GM23338 (cell line): ENCODE data around the gene FBLN2. TPM values are rescaled to one million over a fixed set of nuclear protein-coding genes. Genes with fewer than 3 reads are reported as not detected.
A peak's percentile ranks its signal among the peaks of the same experiment; 100 is the strongest.

Source experiments
- ATAC-seq: fragments of 200-7000 bp; cut with Tn5 transposase; 3 replicates; pipeline ENCODE4 v1.9.1; 2020
- DNase-seq: peaks from one replicate; pipeline ENCODE4 v3.0.0-alpha.2; 2015; ENCODE audit warnings: low spot score
- H2AFZ ChIP-seq: fragments of 200-600 bp; sonication (generic); 2 replicates; pipeline ENCODE4 v1.8.0; 2016; ENCODE audit warnings: antibody characterized with exemption, mild to moderate bottlenecking, moderate library complexity
- H3F3A ChIP-seq: fragments of 200-600 bp; sonication (generic); replicated peaks from 2 replicates; pipeline ENCODE4 v1.8.0; 2017; ENCODE audit warnings: antibody characterized with exemption, mixed run types, low read depth
- H3K27ac ChIP-seq: fragments of 200-600 bp; sonication (generic); 2 replicates; pipeline ENCODE4 v1.6.1; 2016; ENCODE audit warnings: low read depth
- H3K27me3 ChIP-seq: fragments of 200-600 bp; sonication (generic); 2 replicates; pipeline ENCODE4 v1.8.0; 2016; ENCODE audit warnings: mild to moderate bottlenecking, mixed run types, moderate library complexity; ENCODE audit not compliant: insufficient read depth
- H3K36me3 ChIP-seq: fragments of 200-600 bp; sonication (generic); 2 replicates; pipeline ENCODE4 v1.8.0; 2016; ENCODE audit warnings: mild to moderate bottlenecking; ENCODE audit not compliant: insufficient read depth
- H3K4me1 ChIP-seq: fragments of 200-600 bp; sonication (generic); 2 replicates; pipeline ENCODE4 v1.8.0; 2016; ENCODE audit warnings: mild to moderate bottlenecking, moderate library complexity; ENCODE audit not compliant: insufficient read depth
- H3K4me2 ChIP-seq: fragments of 200-600 bp; sonication (generic); 2 replicates; pipeline ENCODE4 v1.7.1; 2017; ENCODE audit warnings: mixed run types
- H3K4me3 ChIP-seq: fragments of 200-600 bp; sonication (generic); 2 replicates; pipeline ENCODE4 v1.6.1; 2016; ENCODE audit warnings: mixed run types
- H3K79me2 ChIP-seq: fragments of 200-600 bp; sonication (generic); replicated peaks from 2 replicates; pipeline ENCODE4 v1.8.0; 2017; ENCODE audit warnings: mild to moderate bottlenecking; ENCODE audit not compliant: insufficient read depth
- H3K9me2 ChIP-seq: fragments of 200-600 bp; sonication (generic); 2 replicates; pipeline ENCODE4 v1.8.0; 2017; ENCODE audit not compliant: insufficient read depth
- H4K20me1 ChIP-seq: fragments of 200-600 bp; sonication (generic); replicated peaks from 2 replicates; pipeline ENCODE4 v1.8.0; 2017; ENCODE audit warnings: mild to moderate bottlenecking; ENCODE audit not compliant: insufficient read depth
- H3K27ac Mint-ChIP-seq: 2 replicates; pipeline ENCODE4 v1.8.0; 2020; ENCODE audit warnings: inconsistent platforms, mild to moderate bottlenecking, moderate library complexity, mixed read lengths
- H3K27me3 Mint-ChIP-seq: 3 replicates; pipeline ENCODE4 v1.8.0; 2022; ENCODE audit warnings: low read depth, mild to moderate bottlenecking, moderate library complexity, mixed read lengths, inconsistent platforms; ENCODE audit not compliant: insufficient read depth, poor library complexity
- H3K36me3 Mint-ChIP-seq: 3 replicates; pipeline ENCODE4 v1.8.0; 2021; ENCODE audit warnings: low read depth, mild to moderate bottlenecking, inconsistent platforms, moderate library complexity, mixed read lengths
- H3K4me1 Mint-ChIP-seq: 3 replicates; pipeline ENCODE4 v1.8.0; 2020; ENCODE audit warnings: mild to moderate bottlenecking, inconsistent platforms, mixed read lengths
- H3K4me3 Mint-ChIP-seq: 3 replicates; pipeline ENCODE4 v1.8.0; 2021; ENCODE audit warnings: moderate library complexity, mild to moderate bottlenecking, inconsistent platforms, mixed read lengths
- H3K9me3 Mint-ChIP-seq: 3 replicates; pipeline ENCODE4 v1.8.0; 2020; ENCODE audit warnings: moderate library complexity, mild to moderate bottlenecking, inconsistent platforms, mixed read lengths
- ETS1 ChIP-seq: IDR thresholded peaks from 2 replicates; pipeline ENCODE4 v1.6.1; 2016; ENCODE audit warnings: antibody characterized with exemption
- JUNB ChIP-seq: IDR thresholded peaks from one replicate; pipeline ENCODE4 v1.6.1; 2016; ENCODE audit warnings: antibody characterized with exemption; ENCODE audit not compliant: unreplicated experiment
- REST ChIP-seq: IDR thresholded peaks from one replicate; pipeline ENCODE4 v1.6.1; 2018; ENCODE audit warnings: antibody characterized with exemption; ENCODE audit not compliant: unreplicated experiment
- ZNF114 ChIP-seq: fragments of 250-450 bp; sonication (Bioruptor Pico); IDR thresholded peaks from 2 replicates; pipeline ENCODE4 v1.5.0; 2020; ENCODE audit warnings: mild to moderate bottlenecking, moderate library complexity
- ZNF331 ChIP-seq: fragments of 250-450 bp; sonication (Bioruptor Pico); IDR thresholded peaks from 2 replicates; pipeline ENCODE4 v1.5.0; 2020; ENCODE audit warnings: low read depth, mild to moderate bottlenecking, moderate library complexity
- ZNF462 ChIP-seq: fragments of 250-450 bp; sonication (Bioruptor Pico); IDR thresholded peaks from 2 replicates; pipeline ENCODE4 v1.5.0; 2020; ENCODE audit warnings: mild to moderate bottlenecking, moderate library complexity
- polyA plus RNA-seq: library from polyadenylated mRNA; unstranded; fragments of >200 nt; fragmentation: Nextera tagmentation; extraction: Ambion mirVana; gene quantifications from 2 replicates; pipeline ENCODE4 v1.2.1, GENCODE V29; 2016
- total RNA-seq: library from RNA; depleted of rRNA; stranded (reverse); fragments of >200 nt; shearing (Covaris generic); gene quantifications from 2 replicates; pipeline ENCODE4 v1.2.3, GENCODE V29; 2014
- TF ChIP-seq, protein P1 (sequence below), 2 experiments: fragments of 200-600 bp in 1 of 2; sonication (generic) in 1 of 2; conservative IDR thresholded peaks; 2 replicates each; pipeline versions ENCODE4 v1.5.1 to v1.6.1; 2016 to 2017; ENCODE audit warnings: antibody characterized with exemption in 2 of 2, low read depth in 2 of 2, mild to moderate bottlenecking in 2 of 2, moderate library complexity in 1 of 2

FBLN2 gene
- total and polyA plus RNA-seq, 2 experiments from 2014 or later = 18.8 to 26.8 TPM

- Histone ChIP-seq H3K36me3 (no peaks in the 10 kb centered on the region), H3K4me3 (no peak overlapping the region), H3K4me1 (no peaks in the 10 kb centered on the region), H3K4me2 (no peak overlapping the region), H3K79me2 (no peaks in the 10 kb centered on the region), H2AFZ (0 out of 2 replicates have a peak overlapping the region, but pooled peaks have one; percentile 14), H3K27me3 (peaks cover 14% of the 10 kb centered on the region), H4K20me1 (no peaks in the 10 kb centered on the region), H3K27ac (no peak overlapping the region), H3F3A (no peaks in the 10 kb centered on the region), H3K9me2 (no peaks in the 10 kb centered on the region)
- H3K9me3 Mint-ChIP-seq = no peaks in the 10 kb centered on the region; the same call in 2 of the 3 replicates
- H3K27ac Mint-ChIP-seq = no peak overlapping the region
- H3K27me3 Mint-ChIP-seq = peaks cover 16% of the 10 kb centered on the region
- no peak for ATAC-seq
- peaks cover 11% of the 10 kb centered on the region for H3K4me1 Mint-ChIP-seq
- no peak overlapping the region for H3K4me3 Mint-ChIP-seq
- DNase-seq = no peak
- TF ChIP-seq JUNB (no peak), ETS1 (no peak), ZNF331 (no peak), ZNF114 (CRISPR knock-in tag) (no peak), REST (no peak), ZNF462 (CRISPR knock-in tag) (no peak)
- TF ChIP-seq, protein P1, sequence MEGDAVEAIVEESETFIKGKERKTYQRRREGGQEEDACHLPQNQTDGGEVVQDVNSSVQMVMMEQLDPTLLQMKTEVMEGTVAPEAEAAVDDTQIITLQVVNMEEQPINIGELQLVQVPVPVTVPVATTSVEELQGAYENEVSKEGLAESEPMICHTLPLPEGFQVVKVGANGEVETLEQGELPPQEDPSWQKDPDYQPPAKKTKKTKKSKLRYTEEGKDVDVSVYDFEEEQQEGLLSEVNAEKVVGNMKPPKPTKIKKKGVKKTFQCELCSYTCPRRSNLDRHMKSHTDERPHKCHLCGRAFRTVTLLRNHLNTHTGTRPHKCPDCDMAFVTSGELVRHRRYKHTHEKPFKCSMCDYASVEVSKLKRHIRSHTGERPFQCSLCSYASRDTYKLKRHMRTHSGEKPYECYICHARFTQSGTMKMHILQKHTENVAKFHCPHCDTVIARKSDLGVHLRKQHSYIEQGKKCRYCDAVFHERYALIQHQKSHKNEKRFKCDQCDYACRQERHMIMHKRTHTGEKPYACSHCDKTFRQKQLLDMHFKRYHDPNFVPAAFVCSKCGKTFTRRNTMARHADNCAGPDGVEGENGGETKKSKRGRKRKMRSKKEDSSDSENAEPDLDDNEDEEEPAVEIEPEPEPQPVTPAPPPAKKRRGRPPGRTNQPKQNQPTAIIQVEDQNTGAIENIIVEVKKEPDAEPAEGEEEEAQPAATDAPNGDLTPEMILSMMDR (conservative IDR thresholded peaks at IDR 0.05; ENCODE audit: low read depth in 2 of 2) = no peak
- no peaks in the 10 kb centered on the region; the same call in 2 of the 3 replicates for H3K36me3 Mint-ChIP-seq
These were observed 112.2 kb downstream of the FBLN2 start for GRCh38 chr3:13661121-13661520.
